SKM-1 (cell line): ENCODE results near the gene NCBP1.

Source experiments
- DNase-seq: peaks from one replicate; lab custom pipeline; 2025; ENCODE audit not compliant: unreplicated experiment; lab: John Stamatoyannopoulos, UW

NCBP1 gene

DNA sequence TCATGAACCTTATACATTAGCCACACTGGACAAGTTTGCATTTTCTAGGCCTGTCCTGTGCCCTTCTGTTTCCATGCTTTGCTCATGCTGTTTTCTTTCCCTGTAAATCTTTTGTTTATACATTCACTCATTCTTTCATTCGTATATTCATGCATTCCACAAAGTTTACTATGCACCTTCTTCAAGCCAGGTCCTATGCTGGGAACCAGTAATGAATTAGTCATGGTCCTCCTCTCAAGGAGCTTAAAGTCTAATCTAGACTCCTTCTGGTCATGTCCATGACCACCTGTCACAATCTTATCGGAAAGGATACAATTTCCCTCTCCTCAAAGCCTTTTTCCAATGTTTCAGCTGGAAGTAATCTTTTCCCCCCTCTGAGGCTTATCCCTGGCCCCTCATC is 72.6 kb downstream of the NCBP1 start:
- DNase-seq, result no peak

DNA sequence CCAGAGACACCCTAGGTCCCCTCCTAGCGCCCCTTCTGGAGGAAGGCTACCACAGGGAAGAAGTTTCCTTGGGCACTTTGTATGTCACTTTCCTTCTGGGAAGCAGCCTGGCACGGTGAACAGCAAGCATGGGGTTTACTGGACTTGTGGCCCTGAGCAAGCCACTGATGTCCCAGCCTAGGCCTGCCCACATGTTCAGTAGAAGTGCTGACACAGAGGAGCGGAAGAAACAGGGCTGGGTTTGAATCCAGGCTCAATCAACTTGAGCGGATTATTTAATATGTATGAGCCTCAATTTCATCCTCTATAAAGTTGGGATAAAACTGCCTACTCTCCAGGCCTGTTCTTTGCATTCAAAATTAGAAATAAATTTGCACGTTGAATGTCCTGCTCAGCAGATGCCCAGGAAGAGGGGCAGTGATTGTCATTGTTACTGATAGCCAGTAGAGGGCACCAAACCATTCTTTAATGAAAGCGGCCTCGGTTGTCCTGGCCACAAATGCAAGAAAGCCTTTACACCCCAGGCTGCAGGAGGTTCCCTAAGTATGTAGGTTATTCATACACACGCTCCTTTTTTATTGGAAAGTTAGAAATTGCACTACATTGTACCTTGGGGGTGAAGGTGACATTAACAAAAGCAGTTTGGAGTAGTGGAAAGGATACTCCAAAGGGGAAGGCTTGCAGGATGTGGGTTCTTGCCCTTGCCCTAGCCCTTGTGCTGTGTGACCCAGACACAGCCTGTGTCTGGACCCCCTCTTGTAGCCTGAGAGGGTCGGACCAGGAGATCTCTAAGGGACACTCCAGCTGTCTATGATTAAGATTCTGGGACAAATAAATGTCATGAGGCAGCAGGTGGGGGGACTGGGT is 77.0 kb downstream of the NCBP1 start:
- peak; percentile 28 for DNase-seq

DNA sequence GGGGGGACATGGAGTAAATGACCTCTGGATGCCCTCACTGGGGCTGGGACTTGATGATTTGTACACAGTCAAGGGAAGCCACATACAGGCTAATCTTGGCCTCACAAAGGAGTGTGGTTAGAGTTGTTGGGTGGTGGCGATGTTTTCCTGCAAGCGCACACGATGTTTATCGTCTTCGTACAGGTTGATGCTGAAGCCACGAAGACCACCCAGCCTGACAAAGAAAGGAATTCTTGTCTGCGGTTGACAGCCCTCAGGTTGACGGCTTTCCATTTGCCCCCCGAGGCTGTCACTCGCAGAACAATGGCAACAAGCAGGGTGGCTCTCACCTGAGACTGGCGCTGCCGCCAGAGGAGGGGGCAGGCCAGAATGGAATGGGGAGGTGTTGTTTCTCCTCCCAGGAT is 77.6 kb downstream of the NCBP1 start:
- DNase-seq, result no peak

DNA sequence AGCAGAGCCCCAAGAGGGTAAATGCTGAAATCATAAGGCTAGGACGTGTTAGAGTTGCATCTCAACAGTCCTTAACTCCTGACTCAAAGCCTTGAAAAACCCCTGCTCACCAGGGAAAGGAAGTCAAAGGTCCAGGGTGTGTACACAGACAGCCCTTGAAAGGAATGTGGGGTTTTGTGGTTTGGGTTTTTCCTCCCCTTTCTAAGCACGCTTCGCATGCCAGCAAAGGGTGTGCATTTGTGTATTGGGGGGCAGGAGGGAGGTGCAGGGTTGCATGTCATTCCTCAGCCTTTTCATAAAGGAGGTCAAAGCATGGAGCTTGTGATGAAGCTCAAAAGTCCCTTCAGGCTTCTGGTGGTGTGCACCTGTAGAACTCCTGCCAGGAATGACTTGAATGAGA is 80.8 kb downstream of the NCBP1 start:
- no peak for DNase-seq

DNA sequence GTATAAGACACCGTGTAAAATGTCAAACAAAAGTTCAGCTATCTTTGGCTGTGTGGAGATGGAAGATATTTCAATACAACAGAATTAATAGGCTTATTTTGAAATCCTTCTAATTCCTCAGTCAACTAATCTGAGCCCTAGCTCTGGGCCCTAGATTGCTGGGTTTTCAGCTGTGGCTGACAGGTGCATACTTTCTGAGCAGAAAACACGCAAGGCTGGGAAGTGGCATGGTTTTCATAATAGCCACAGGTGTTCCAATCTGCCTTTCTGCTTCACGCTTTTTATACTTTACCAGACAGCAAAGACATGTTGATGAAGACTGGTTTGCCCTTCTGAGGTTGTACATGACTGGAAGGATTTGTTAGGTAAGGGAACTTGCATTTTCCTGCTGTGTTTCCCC is 84.2 kb downstream of the NCBP1 start:
- DNase-seq, result no peak

DNA sequence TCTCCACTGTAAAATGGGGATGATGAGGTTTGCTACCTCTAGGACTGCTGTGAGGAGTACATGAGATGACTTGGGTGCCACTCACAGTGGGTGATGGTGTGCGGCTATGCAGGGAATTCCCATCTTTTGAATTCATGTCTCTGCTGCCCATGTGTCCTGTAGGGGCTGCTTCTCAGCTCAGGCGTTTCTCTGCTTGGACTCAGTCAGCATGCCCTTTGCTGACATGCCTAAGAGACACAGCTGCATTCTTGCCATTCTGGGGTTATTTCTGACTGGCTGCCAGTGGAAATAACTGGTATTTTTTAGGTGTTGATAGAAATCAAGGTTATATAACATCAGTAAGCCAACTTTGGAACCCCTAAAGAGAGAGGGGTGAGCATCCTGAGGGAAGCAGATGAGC is 87.8 kb downstream of the NCBP1 start:
- no peak for DNase-seq

DNA sequence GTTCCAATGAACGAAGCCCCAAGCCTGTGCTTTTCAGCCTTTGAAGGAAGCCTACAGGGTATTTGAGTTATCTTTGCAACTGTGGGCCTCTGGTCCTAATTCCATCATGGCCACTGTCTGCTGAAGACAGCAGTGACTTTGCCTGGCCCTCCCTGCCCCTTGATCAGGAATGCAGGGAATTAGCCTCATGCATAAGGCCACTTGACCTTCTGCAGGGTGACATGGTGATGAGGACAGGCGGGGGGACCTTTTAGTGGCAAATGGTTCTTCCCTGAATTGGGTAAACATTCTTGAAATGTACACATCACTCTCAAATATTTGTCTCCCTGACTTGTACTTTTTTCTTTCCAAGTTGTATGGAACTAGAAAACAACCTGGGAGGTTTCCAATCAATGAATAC is 88.7 kb downstream of the NCBP1 start:
- no peak for DNase-seq
